Upper lobe of left lung (tissue), 6 donors: ENCODE data around the gene LMOD1. TPM values are rescaled to one million over a fixed set of nuclear protein-coding genes. Genes with fewer than 3 reads are reported as not detected.

ENCODE experiments used
- ATAC-seq, 2 donors: fragments of 200-7000 bp; cut with Tn5 transposase; one replicate each; pipeline ENCODE4 v1.9.1; 2022; ENCODE audit warnings: mild to moderate bottlenecking in 2 of 2, moderate library complexity in 2 of 2; ENCODE audit not compliant: low FRiP score in 2 of 2
- DNase-seq, 2 donors: peaks; one replicate each; pipeline ENCODE4 v3.0.0-alpha.2; 2019 to 2020
- H3K27ac ChIP-seq, 4 donors: fragments of 200-600 bp; sonication (generic); one replicate each; pipeline ENCODE4 v1.5.1; 2016 to 2019
- H3K27me3 ChIP-seq, 4 donors: fragments of 200-600 bp; sonication (generic); one replicate each; pipeline ENCODE4 v1.5.1; 2017 to 2019
- H3K36me3 ChIP-seq, 4 donors: fragments of 200-600 bp; sonication (generic); one replicate each; pipeline ENCODE4 v1.5.1; 2016 to 2019
- H3K4me1 ChIP-seq, 4 donors: fragments of 200-600 bp; sonication (generic); one replicate each; pipeline ENCODE4 v1.5.1; 2018 to 2019
- H3K4me3 ChIP-seq, 4 donors: fragments of 200-600 bp; sonication (generic); one replicate each; pipeline ENCODE4 v1.5.1; 2017 to 2019; ENCODE audit warnings: mild to moderate bottlenecking in 2 of 4, moderate library complexity in 1 of 4
- H3K9me3 ChIP-seq, 4 donors: fragments of 200-600 bp; sonication (generic); one replicate each; pipeline ENCODE4 v1.5.1; 2018 to 2019
- EP300 ChIP-seq, 4 donors: sonication (generic); formaldehyde crosslinking; IDR thresholded peaks; one replicate each; pipeline ENCODE4 v1.5.1; 2017; ENCODE audit warnings: antibody characterized with exemption in 4 of 4, control low read depth in 2 of 4
- POLR2A ChIP-seq, 4 donors: fragments of 450-650 bp; IDR thresholded peaks; one replicate each; pipeline ENCODE4 v1.5.1; 2016 to 2017; ENCODE audit warnings: antibody characterized with exemption in 4 of 4, mild to moderate bottlenecking in 2 of 4
- POLR2AphosphoS5 ChIP-seq, 2 donors: sonication (generic); formaldehyde crosslinking; IDR thresholded peaks; one replicate each; pipeline ENCODE4 v1.5.1; 2017; ENCODE audit warnings: antibody characterized with exemption in 2 of 2
- WGBS, 2 donors: methylation state at CpG; one replicate each; pipeline ENCODE4 v1.1.5; 2017 to 2018; 5-methylcytosine and 5-hydroxymethylcytosine counted together
- total RNA-seq, 6 donors: library from RNA; depleted of rRNA in 4 of 6; stranded (reverse); fragments of >200 nt in 4 of 6; gene quantifications; one replicate each; pipeline versions ENCODE4 v1.1.0 to v1.2.1, GENCODE V29; 2016 to 2021
- TF ChIP-seq, protein P1 (sequence below), 6 experiments: fragments of 450-650 bp in 4 of 6; fragments of 200-600 bp in 2 of 6; sonication (generic) in 2 of 6; IDR thresholded peaks; one replicate each; pipeline ENCODE4 v1.5.1; 2016 to 2019; ENCODE audit warnings: antibody characterized with exemption in 6 of 6
- donor health status: DM: no; HTN: no; CAD: no; lungs with moderate emphysema.
- donor health status: DM: no; HTN: yes; CAD: no; lungs with severe emphysema.

LMOD1 gene
- total RNA-seq, 6 donors from 2014 or later, result 16.6 to 28.1 (median 22.9) TPM

DNA sequence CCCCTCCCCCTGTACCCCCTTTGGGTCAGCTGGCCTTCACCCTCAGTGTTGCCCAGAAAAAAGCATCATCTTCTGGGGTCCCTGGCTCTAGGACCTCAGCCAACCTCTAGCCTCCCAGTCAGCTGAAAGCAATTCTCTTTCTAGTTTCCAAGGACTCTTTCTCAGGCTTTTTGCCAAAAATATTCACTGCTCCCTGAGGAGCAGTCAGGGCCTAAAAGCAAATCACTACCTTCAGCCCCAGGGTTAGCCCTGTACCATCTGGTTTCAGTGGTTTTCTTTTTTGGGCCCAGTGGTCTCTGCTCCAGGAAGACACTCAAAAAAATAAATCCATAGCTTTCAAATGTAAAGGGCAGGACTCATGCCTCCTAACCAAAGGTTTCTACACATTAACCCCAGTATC, 3.1 kb upstream of the LMOD1 start:
- DNase-seq (no peak), ATAC-seq (no peak)
- TF ChIP-seq EP300 (IDR thresholded peaks at IDR 0.05) (no peak), POLR2A (IDR thresholded peaks at IDR 0.05) (no peak), POLR2AphosphoS5 (IDR thresholded peaks at IDR 0.05) (no peak)
- TF ChIP-seq, protein P1, sequence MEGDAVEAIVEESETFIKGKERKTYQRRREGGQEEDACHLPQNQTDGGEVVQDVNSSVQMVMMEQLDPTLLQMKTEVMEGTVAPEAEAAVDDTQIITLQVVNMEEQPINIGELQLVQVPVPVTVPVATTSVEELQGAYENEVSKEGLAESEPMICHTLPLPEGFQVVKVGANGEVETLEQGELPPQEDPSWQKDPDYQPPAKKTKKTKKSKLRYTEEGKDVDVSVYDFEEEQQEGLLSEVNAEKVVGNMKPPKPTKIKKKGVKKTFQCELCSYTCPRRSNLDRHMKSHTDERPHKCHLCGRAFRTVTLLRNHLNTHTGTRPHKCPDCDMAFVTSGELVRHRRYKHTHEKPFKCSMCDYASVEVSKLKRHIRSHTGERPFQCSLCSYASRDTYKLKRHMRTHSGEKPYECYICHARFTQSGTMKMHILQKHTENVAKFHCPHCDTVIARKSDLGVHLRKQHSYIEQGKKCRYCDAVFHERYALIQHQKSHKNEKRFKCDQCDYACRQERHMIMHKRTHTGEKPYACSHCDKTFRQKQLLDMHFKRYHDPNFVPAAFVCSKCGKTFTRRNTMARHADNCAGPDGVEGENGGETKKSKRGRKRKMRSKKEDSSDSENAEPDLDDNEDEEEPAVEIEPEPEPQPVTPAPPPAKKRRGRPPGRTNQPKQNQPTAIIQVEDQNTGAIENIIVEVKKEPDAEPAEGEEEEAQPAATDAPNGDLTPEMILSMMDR (IDR thresholded peaks at IDR 0.05), result no peak
- Histone ChIP-seq H3K36me3 (no peaks in the 10 kb centered on the region), H3K27me3 (no peaks in the 10 kb centered on the region), H3K4me3 (no peak overlapping the region), H3K9me3 (no peaks in the 10 kb centered on the region), H3K27ac (peak overlapping the region in 1 of 4 donors; percentile 18), H3K4me1 (peaks cover 3 to 18% (median 6%) of the 10 kb centered on the region in 4 donors)

DNA sequence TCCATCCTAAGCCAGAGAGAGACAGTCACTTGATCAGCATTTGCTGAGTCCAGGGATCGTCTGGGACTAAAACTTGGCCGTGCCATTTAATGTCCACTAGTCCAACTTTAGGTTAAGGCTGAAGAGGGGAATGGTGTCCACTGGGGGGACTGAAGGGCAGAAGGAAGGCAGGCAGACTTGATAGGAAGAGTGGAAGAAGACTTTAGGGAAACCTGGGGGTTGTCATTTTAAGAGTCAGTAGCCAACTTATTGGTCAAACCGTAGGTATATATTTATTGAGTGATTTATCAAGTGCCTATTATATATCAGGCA, 1.3 kb upstream of the LMOD1 start:
- no peaks in the 10 kb centered on the region for H3K36me3 ChIP-seq
- peaks cover 0 to 16% (median 6%) of the 10 kb centered on the region in 4 donors for H3K4me1 ChIP-seq
- no peak for TF ChIP-seq POLR2A (IDR thresholded peaks at IDR 0.05)
- TF ChIP-seq, protein P1 (IDR thresholded peaks at IDR 0.05), result no peak
- TF ChIP-seq EP300 (IDR thresholded peaks at IDR 0.05), result no peak
- no peak for TF ChIP-seq POLR2AphosphoS5 (IDR thresholded peaks at IDR 0.05)
- H3K27me3 ChIP-seq, result no peaks in the 10 kb centered on the region
- peak overlapping the region in 1 of 4 donors; percentile 73 for H3K27ac ChIP-seq
- ATAC-seq, result no peak
- no peak for DNase-seq
- no peak overlapping the region for H3K4me3 ChIP-seq
- no peaks in the 10 kb centered on the region for H3K9me3 ChIP-seq
- 59 to 73% methylated on average over 3 of the region's 3 CpGs for WGBS, 2 donors

DNA sequence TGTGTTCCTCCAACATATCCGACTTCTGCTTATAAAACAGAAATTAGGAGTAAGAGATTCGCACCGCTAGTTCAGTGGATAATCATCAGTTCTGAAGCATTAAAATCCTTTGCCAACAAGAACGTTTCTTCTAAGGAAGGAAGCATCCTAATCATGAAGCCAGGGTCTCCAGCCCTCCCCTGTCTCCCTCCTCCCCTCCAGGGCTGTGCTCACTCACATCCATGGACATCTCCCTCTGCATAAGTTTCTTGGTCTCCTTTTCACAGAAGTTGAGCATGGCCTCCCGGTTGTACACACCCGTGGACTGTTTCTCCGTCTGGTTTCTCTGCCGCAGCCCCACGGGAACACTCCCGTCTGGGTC, 505 bp downstream of the LMOD1 start:
- DNase-seq (no peak), ATAC-seq (peak in 1 of 2 donors; percentile 13)
- 40 to 45% methylated on average over 9 to 10 of the region's 10 CpGs for WGBS, 2 donors
- Histone ChIP-seq H3K27ac (peak overlapping the region; percentile 46 to 73 (median 56)), H3K4me3 (peak overlapping the region in 3 of 4 donors; percentile 46 to 53 (median 49)), H3K4me1 (peaks cover 0 to 16% (median 6%) of the 10 kb centered on the region in 4 donors), H3K9me3 (no peaks in the 10 kb centered on the region), H3K27me3 (no peaks in the 10 kb centered on the region), H3K36me3 (no peaks in the 10 kb centered on the region)
- TF ChIP-seq, protein P1 (IDR thresholded peaks at IDR 0.05), result no peak
- TF ChIP-seq POLR2AphosphoS5 (IDR thresholded peaks at IDR 0.05), result no peak

DNA sequence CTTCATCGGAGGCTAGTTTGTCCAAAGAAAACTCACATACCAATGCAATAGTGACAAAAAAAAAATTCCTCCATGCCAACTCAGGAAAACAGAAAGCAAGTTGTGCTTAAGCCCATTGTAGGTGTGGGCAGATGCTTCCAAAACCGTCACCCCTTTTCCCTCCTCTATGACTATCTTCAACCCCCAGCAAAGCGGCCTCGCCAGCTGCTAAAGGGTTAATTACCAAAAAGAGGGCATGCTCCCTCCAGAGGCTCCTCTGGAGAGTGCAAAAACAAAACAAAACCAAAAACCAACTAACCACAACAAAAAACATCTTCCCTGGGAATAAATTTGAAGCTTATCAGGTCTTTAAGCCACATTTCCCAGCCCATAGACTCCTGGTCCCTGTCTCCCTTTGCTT, 1.2 kb downstream of the LMOD1 start:
- Histone ChIP-seq H3K9me3 (no peaks in the 10 kb centered on the region), H3K36me3 (no peaks in the 10 kb centered on the region), H3K27me3 (no peaks in the 10 kb centered on the region), H3K27ac (peak overlapping the region; percentile 46 to 73 (median 56)), H3K4me3 (peak overlapping the region; percentile 16 to 53 (median 48)), H3K4me1 (peaks cover 0 to 16% (median 6%) of the 10 kb centered on the region in 4 donors)
- WGBS, 2 donors, result 62 to 81% methylated on average over 4 of the region's 4 CpGs
- TF ChIP-seq EP300 (IDR thresholded peaks at IDR 0.05) (no peak), POLR2A (IDR thresholded peaks at IDR 0.05) (no peak), POLR2AphosphoS5 (IDR thresholded peaks at IDR 0.05) (no peak)
- TF ChIP-seq, protein P1 (IDR thresholded peaks at IDR 0.05), result no peak
- ATAC-seq (no peak), DNase-seq (no peak)

- Histone ChIP-seq H3K9me3 (no peaks in the 10 kb centered on the region), H3K27me3 (no peaks in the 10 kb centered on the region), H3K36me3 (no peaks in the 10 kb centered on the region), H3K4me1 (peaks cover 4 to 19% (median 7%) of the 10 kb centered on the region in 4 donors), H3K4me3 (peak overlapping the region in 3 of 4 donors; percentile 46 to 53 (median 49)), H3K27ac (peak overlapping the region in 1 of 4 donors; percentile 6)
- DNase-seq, result no peak
- TF ChIP-seq EP300 (IDR thresholded peaks at IDR 0.05) (no peak), POLR2AphosphoS5 (IDR thresholded peaks at IDR 0.05) (no peak), POLR2A (IDR thresholded peaks at IDR 0.05) (no peak)
- TF ChIP-seq, protein P1 (IDR thresholded peaks at IDR 0.05), result no peak
- WGBS, 2 donors, result 56 to 88% methylated on average over 2 to 3 of the region's 3 CpGs
- no peak for ATAC-seq
These were observed 1.7 kb downstream of the LMOD1 start for GRCh38 chr1:201944639-201945038.
